GM18868 (cell line): ENCODE data around the gene SV2A.
"Not testable (repeated sequence)": the region's sequence is repeated elsewhere in the genome, so short reads cannot be mapped to it uniquely, and the experiment has no call there.

Experiments used
- ATAC-seq: cut with Tn5 transposase; IDR thresholded peaks from one replicate; pipeline ENCODE4 v1.9.1; 2021; ENCODE audit warnings: mild to moderate bottlenecking, moderate library complexity; ENCODE audit not compliant: unreplicated experiment

SV2A gene

DNA sequence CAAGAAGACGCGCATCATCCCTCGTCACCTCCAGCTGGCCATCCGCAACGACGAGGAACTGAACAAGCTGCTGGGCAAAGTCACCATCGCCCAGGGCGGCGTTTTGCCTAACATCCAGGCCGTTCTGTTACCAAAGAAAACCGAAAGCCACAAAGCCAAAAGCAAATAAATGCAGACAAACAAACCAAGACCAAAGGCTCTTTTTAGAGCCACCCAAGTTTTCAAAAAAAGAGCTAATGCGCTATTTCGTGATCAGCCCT is 30.5 kb downstream of the SV2A start:
- ATAC-seq = not testable (repeated sequence)

DNA sequence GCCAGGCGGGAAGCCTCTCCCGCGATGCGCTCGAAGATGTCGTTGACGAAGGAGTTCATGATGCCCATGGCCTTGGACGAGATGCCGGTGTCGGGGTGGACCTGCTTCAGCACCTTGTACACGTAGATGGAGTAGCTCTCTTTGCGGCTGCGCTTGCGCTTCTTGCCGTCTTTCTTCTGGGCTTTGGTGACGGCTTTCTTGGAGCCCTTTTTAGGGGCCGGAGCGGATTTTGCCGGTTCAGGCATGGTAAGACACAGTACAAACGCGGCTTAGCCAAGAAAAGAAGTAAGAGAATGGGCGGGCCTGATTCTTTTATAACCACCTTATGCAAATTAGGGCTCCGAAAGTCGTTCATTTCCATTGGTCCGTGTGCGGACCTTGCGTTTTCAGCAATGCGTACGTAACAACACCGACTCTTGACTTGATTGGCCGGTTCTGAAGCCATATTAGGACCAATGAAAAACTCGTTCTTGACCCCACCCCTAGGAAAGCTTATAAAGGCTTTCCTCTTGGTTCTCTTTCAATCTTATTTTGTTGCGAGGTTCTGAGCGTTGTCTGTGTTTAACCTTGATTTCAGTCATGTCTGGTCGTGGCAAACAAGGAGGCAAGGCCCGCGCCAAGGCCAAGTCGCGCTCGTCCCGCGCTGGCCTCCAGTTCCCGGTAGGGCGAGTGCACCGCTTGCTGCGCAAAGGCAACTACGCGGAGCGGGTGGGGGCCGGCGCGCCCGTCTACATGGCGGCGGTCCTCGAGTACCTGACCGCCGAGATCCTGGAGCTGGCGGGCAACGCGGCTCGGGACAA is 31.0 kb downstream of the SV2A start:
- peak; percentile 54 for ATAC-seq

DNA sequence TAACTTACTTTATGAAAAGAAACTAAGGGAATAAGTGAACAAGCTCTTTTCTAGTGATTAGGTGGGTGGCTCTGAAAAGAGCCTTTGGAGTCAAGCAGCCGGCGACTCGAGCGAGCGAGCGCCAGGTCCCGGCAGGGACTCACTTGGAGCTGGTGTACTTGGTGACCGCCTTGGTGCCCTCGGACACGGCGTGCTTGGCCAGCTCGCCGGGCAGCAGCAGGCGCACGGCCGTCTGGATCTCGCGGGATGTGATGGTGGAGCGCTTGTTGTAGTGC is 31.6 kb downstream of the SV2A start:
- not testable (repeated sequence) for ATAC-seq

DNA sequence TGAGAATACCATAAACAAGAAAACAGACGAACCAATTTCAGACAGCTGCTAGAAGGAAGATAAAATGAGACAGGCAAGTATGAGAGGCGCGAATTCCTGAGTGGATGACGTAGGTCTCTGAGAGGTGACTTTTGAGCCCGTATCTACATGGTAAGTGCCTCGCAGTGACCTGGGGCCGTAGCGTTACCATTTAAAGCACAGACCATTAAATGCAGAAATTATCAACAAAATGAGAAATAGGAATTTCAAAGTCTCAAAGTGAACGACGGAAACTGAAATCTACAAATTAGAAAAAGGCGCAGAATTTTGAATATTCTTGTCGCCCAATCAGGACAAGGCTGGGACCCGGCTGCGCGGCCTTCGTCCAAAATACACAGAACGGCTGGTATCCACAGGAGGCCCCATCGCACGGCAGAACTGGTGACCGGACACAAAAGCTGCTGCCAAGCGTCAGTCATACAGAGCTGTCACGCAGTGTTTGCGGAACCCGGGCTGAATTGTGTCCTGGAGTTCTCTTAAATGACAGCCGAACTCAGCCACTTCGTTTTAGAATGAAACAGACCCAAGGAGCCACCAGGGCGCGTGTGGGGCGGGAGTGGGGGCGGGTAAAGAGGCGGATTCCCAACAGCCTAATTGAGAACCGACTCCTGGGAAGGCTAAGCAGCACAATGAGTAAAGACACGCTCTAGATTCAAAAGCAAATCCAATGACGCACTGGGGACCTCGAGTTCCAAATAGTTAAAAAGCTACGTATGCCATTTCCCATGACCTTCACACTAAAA is 32.1 kb downstream of the SV2A start:
- no peak for ATAC-seq

DNA sequence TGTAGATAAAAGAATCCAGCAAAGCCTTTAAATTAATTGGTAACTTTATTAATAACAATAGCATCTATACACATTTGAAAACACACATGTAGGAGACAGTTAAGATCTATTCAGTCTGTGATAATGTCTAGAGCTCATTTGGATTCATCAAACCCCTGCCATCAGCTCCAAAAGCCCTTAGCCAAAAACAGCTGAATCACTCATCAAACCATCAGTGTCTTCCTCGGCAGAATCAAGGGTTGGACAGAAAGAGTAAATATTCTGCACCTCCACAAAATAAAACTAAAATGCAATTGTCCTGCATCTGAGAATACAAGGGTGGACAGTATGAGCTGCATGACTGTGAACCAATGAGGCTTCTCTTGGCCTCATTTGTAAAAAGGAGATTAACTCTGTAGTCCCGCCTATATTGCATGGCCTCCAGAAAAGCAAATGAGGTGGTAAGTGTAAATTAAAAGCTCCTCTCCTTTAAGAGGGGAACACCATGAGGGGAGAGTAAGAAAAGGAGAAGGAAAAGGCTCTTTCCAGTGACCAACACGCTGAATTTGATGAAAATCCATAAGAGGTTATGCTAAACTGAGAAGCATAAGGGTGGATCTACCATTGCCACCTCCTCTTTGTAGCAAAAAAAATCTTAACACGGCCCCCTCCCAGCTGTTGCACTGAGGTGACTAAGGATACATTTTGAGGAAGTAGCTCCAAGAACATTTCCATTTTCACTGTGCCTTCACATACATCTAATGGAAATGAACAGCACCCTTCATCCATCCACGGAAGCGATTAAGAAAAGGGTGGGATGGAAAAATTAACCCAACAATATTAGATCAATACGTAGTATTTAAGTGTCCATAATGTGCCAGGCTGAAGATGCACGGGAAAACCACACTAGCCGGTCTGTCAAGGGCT is 33.0 kb downstream of the SV2A start:
- ATAC-seq = no peak

DNA sequence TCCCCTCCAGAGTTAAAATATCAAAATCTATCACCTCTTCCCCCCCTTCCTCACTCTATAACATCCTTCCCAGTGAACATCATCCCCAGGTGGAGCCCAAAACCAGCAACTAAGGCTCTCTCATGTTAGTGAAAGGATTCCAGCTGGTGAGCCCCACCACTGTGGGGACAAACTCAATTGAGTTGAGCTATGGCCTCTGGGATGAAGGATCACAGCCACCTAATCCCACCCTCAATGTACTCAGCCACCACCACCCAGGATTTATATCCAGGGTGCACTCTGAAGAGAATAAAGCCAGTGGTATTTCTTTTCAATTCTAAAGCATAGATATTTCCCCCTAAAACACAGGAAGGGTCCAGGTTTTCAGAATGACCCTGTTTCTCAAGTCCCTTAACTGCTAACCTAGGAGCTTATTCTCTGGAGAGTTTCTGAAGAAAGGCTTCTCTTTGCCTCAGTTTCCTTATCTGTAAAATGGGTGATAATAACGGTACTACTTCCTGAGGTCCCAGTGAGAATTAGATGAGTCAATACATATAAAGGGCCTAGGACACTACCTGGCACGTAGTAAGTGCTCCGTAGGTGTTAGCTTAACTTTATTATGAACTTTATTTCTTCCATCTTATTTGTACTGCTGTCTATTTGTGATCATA is 33.9 kb downstream of the SV2A start:
- no peak for ATAC-seq

DNA sequence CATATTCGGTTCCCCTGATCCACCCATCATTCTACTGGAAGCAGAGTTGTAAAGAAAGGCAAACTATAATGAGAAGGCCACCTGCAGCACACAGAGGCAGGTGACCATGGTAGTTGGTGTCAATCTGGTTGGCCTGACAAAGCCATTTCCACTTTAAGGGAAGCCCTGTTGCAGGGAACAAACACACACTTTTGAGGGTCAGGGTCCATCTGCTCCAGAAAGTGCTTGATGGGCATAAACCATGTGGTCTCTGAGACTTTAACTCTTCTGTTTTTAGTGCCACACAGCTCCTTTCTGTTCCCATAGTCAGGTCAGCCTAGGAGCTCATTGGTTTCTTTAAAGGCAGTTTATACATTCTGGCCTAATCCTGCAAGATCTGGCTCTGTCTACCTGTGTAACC is 35.8 kb downstream of the SV2A start:
- no peak for ATAC-seq

DNA sequence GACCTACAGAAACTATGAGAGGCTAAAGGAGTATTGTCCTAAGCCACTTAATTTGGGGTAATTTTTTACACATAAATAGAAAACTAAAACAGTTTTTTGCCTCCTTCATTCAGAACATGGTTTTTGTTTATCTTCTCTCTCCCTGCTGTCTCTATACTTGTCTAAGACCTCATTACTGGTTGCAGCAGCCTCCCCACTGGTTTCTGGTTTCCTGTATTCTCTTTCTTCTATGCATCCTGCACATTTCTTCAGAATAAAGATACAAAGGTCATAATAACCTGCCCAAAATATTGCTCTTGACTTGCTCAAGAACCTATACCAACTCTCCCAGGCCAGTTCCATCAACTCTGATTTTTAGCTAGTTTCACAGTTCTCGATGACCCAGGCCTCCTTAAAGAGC is 38.1 kb downstream of the SV2A start:
- no peak for ATAC-seq

DNA sequence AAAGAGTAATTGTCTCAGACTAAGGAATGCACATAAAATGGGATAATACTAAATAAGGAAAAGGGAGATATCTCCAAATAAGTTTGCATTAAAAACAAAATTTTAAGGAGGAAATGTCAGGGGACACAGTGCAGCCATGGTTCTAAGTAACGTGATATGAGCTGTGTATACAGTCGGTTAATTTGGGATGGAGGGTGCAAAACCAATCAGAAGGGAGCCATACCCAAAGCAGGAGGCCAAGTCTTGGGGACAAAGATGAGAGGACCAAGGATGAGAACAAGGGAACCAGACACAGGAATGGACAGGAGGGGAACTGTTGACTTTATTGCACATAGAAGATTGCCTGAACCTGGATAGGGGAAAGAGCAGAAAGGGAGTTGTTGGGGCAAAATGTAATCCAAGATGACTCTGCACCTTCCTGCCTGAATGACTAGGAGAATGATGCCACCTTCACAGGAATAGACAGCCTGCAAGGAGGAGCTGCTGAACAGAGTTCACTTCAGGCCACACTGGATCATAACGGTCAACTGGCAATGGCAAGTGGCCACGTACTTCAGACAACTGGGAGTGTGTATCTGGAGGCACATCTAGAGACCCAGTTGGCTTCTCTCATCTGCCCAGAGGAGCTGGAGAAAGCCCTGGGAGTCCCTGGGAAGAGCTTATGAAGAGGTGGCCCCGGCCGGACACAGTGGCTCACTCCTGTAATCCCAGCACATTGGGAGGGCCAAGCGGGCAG is 40.3 kb downstream of the SV2A start:
- no peak for ATAC-seq

DNA sequence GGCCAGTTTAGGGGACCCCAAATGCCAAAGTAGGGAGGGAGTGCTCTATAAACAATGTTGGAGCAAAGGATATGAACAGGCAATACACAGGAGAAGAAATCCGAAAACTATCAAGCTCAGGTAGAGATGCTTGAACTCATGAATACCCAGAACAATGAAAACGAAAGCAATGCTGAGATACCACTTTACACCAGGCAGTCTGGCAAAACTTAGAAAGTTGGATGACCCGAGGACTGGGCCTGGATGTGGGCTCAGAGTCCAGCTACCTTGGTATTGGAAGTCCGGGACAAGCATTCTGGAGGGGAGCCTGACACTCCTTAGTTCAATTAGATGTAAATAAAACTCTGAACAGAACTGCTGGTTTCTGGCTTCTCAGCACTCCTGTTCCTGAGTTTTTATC is 44.6 kb downstream of the SV2A start:
- ATAC-seq = not testable (repeated sequence)

DNA sequence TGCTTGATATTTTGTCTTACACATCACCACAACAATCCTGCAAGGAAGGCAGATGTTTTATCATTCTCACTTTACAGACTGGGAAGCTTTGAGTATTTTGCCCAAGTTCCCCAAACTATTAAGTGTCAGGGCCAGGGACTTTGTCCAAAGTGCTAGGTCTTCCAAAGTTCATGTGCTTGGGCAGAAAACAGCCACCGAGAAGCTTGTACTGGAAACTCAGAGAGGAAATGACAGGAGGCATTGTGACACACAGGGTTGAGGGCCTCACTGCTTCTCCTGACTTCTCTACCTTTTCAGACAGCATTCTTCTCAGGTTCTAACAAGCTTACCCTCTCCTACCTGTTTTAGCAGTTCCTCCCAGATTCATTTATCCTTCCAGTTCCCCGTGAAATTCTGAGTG is 50.8 kb downstream of the SV2A start:
- ATAC-seq = not testable (repeated sequence)

DNA sequence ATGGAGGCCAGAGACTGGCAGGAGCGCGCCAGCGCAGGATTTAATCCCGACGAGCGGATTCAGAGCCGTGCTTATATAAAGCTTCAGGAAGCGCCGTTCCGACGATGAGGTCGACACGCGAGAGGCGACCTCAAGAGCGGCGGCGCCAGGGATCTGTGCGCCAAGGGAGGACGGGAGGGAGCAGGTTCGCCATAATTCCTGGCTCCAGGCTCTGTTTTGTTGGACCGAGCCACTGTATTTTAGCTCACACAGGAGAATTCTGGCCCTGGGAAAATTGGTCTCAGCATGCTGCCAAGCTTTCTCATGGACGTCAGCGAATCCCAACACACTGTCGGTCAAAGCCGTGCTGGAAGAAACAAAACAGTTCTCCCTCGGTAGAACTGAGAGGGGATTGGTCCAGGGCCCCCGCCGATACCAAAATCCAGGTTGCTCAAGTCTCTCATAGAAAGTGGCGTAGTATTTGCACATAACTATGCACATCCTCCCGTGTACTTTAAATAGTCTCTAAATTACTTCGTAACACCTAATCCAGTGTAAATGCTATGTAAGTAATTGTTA is 56.1 kb downstream of the SV2A start:
- ATAC-seq = not testable (repeated sequence)

DNA sequence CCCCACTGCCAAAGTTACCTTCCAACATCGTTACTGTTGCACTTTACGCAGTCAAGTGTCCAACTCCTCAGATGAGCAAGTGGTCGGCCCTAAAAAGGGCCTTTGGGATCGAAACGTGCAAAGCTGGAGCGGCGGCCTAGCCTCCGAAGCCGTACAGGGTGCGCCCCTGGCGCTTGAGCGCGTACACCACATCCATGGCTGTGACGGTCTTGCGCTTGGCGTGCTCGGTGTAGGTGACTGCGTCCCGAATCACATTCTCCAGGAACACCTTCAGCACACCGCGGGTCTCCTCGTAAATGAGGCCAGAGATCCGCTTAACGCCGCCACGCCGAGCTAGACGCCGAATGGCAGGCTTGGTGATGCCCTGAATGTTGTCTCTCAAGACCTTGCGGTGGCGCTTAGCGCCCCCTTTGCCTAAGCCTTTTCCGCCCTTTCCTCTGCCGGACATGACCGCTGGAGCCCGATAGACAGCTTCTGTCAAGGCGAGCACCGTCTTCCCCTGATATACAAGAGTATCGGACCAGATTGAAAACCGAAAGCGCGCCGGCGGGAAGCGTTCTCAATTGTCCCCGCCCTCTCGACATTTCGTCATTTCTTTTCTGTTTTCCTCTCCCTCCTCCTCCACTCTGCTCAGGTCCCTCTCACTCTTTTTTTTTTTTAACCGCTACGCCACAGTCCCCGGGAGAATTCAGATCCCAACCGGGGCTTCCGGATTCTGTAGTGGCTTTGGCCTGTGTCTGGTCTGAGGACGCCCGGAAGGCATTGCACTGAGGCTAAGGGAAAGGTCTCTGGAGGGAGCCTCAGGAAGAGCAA is 56.8 kb downstream of the SV2A start:
- ATAC-seq = peak; percentile 68

DNA sequence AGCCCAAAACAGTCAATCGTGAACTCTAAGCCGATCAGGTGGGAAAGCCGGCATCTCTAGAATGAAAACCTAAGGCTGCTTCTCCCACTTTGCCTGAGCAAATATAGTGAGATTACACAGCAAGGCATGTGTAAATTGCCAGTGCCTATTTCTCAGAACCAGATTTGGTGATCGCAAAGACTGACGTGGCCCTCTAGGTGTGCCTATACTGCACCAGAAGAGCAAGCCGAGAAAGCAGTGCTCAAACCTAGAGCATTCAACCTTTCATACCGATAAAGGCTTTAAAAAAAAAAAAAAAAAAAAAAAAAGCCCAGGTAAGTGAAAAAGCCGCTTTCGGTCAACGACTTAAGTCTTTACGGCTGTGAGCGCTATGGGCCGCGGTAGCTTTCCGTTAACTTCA is 57.4 kb downstream of the SV2A start:
- ATAC-seq = not testable (repeated sequence)
